Measurements from ENCODE around the gene CCDC27. TPM values are rescaled to one million over a fixed set of nuclear protein-coding genes. Genes with fewer than 3 reads are reported as not detected.

Gene CCDC27
- total RNA-seq, 6 experiments from 2014 or later = not detected

- peaks cover 0 to 20% (median under 1%) of the 10 kb centered on the region in 4 donors for H3K36me3 ChIP-seq
- no peak for ATAC-seq
- intact Hi-C loops (cut with DNase I) = no loop called here
- H3K9me3 ChIP-seq = no peaks in the 10 kb centered on the region
- 50% methylated on average over 2 of the region's 17 CpGs for WGBS (ENCODE audit: insufficient coverage, low coverage, low lambda C conversion rate, missing lambda C conversion rate)
- H3K27ac ChIP-seq = no peak overlapping the region
- H3K27me3 ChIP-seq = no peaks in the 10 kb centered on the region
- H3K4me1 ChIP-seq = peaks cover 0 to 8% (median 0%) of the 10 kb centered on the region in 4 donors
- DNase-seq = no peak
- no peak overlapping the region for H3K4me3 ChIP-seq
- no peak for TF ChIP-seq POLR2A (IDR thresholded peaks at IDR 0.05)
- no peak for TF ChIP-seq CTCF (IDR thresholded peaks at IDR 0.05)
Observed at GRCh38 chr1:3733883-3734589, 18.2 kb upstream of the CCDC27 start.

DNA sequence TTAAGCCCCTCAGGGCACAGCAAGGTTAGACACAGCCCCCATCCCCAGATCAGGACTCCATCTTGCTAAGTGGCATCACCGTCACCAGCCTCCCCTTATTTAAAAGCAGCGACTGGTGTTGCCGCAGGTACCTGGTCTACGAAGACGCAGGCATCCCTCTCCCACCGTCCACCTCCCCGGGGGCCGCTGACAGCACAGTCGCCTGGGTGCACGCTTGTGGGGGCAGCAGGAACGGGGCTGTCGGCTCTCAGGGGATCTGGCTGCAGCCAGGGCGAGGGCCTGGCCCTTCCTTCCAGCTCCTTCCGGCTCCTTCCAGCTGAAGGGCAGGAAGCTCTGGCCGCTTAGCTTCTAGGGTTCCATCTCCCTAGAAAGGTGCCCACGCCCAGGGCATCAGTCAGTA, 17.6 kb upstream of the CCDC27 start:
- Histone ChIP-seq H3K27me3 (no peaks in the 10 kb centered on the region), H3K4me1 (peaks cover 0 to 8% (median 0%) of the 10 kb centered on the region in 4 donors), H3K9me3 (no peaks in the 10 kb centered on the region), H3K36me3 (peaks cover 0 to 20% (median under 1%) of the 10 kb centered on the region in 4 donors), H3K27ac (no peak overlapping the region), H3K4me3 (no peak overlapping the region)
- no peak for TF ChIP-seq POLR2A (IDR thresholded peaks at IDR 0.05)
- TF ChIP-seq CTCF (IDR thresholded peaks at IDR 0.05) = no peak
- ATAC-seq = no peak
- WGBS (ENCODE audit: insufficient coverage, low coverage, low lambda C conversion rate, missing lambda C conversion rate) = 100% methylated on average over 1 of the region's 16 CpGs
- intact Hi-C loops (cut with DNase I) = no loop called here
- DNase-seq = no peak

DNA sequence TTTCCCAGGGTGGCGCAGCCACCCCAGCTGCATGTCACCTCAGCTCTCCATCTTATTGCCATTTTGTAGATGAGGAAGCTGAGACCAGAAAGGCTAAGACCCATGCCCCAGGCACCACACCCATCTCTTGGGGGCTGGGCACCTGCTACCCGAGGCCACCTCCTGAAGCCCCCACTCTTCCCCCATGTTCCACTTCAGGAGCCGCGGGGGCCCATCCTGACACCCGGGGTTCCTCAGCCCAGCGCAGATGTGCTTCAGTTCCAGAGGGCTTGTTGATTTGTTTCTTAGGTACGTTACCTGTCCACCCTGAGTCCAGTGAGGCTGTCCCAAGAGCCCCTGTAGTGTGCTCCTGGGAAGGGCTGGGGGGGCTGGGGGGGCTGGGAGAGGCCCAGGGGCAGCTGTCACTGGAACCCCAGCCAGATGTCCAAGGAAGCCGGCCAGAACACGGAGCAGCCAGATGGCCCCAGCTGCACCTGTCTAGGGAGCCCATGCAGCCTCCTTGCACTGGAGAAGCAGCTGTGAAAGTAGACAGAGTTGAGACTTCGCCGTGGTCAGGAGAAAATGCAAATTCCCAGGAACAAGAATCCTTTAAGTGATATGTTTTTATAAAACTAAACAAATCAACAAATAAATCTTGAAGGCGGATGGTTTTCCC, 17.1 kb upstream of the CCDC27 start:
- Histone ChIP-seq H3K9me3 (no peaks in the 10 kb centered on the region), H3K4me1 (peaks cover 0 to 9% (median 0%) of the 10 kb centered on the region in 4 donors), H3K4me3 (no peak overlapping the region), H3K27ac (no peak overlapping the region), H3K27me3 (no peaks in the 10 kb centered on the region), H3K36me3 (peaks cover 0 to 20% (median under 1%) of the 10 kb centered on the region in 4 donors)
- intact Hi-C loops (cut with DNase I) = no loop called here
- TF ChIP-seq POLR2A (IDR thresholded peaks at IDR 0.05) (no peak), CTCF (IDR thresholded peaks at IDR 0.05) (no peak)
- WGBS (ENCODE audit: insufficient coverage, low coverage, low lambda C conversion rate, missing lambda C conversion rate) = 86% methylated on average over 5 of the region's 12 CpGs
- DNase-seq (no peak), ATAC-seq (no peak)

GRCh38 chr1:3735688-3736087, 16.6 kb upstream of the CCDC27 start:
- Histone ChIP-seq H3K36me3 (peaks cover 0 to 20% (median under 1%) of the 10 kb centered on the region in 4 donors), H3K27ac (no peak overlapping the region), H3K4me3 (no peak overlapping the region), H3K9me3 (no peaks in the 10 kb centered on the region), H3K4me1 (peaks cover 0 to 14% (median 0%) of the 10 kb centered on the region in 4 donors), H3K27me3 (no peaks in the 10 kb centered on the region)
- intact Hi-C loops (cut with DNase I) = no loop called here
- DNase-seq (no peak), ATAC-seq (no peak)
- TF ChIP-seq POLR2A (IDR thresholded peaks at IDR 0.05) (no peak), CTCF (IDR thresholded peaks at IDR 0.05) (no peak)
- WGBS (ENCODE audit: insufficient coverage, low coverage, low lambda C conversion rate, missing lambda C conversion rate) = 91% methylated on average over 8 of the region's 13 CpGs

Data from right lobe of liver (tissue), 6 donors.